ENCODE measurements around the gene ASTN2. TPM values are rescaled to one million over a fixed set of nuclear protein-coding genes. Genes with fewer than 3 reads are reported as not detected.
A peak's percentile ranks its signal among the peaks of the same experiment; 100 is the strongest.

ASTN2 gene
- total and polyA plus RNA-seq, 9 of the 15 experiments (the other 6 are each of a cell fraction or from before 2014, with no cell fraction given) = 0.56 to 3.5 (median 1.9) TPM

GRCh38 chr9:116417464-116417863, 997.4 kb downstream of the ASTN2 start (continued):
- TF ChIP-seq ATF3 (IDR thresholded peaks at IDR 0.05) (peak; percentile 80), ATF3 (CRISPR knock-in tag; conservative IDR thresholded peaks at IDR 0.05) (no peak), CSDE1 (IDR thresholded peaks at IDR 0.05) (no peak), RBM25 (IDR thresholded peaks at IDR 0.05; ENCODE audit: low read depth, low read length, severe bottlenecking) (no peak), ETS2 (tag; IDR thresholded peaks at IDR 0.05; ENCODE audit: borderline replicate concordance, poor library complexity, severe bottlenecking) (no peak), JUN (IDR thresholded peaks at IDR 0.05; ENCODE audit: borderline replicate concordance, low read depth, low read length) (peak; percentile 37; the same call in 1 of the 2 replicates), JUN (CRISPR knock-in tag; IDR thresholded peaks at IDR 0.05; ENCODE audit: borderline replicate concordance) (no peak), SMARCA4 (IDR thresholded peaks at IDR 0.05) (peak; percentile 20; the same call in 1 of the 2 replicates), PHF8 (IDR thresholded peaks at IDR 0.05; ENCODE audit: borderline replicate concordance, low read length) (no peak), EWSR1 (IDR thresholded peaks at IDR 0.05; ENCODE audit: borderline replicate concordance, low read depth, partially characterized antibody) (no peak), MYC (IDR thresholded peaks at IDR 0.05; ENCODE audit: low read depth, low read length) (no peak), MYC (CRISPR knock-in tag; IDR thresholded peaks at IDR 0.05; ENCODE audit: borderline replicate concordance, low read depth) (no peak), RBFOX2 (IDR thresholded peaks at IDR 0.05; ENCODE audit: low read depth, low read length) (no peak), FOXA1 (IDR thresholded peaks at IDR 0.05; ENCODE audit: borderline replicate concordance) (no peak), HINFP (tag; conservative IDR thresholded peaks at IDR 0.05; ENCODE audit: low read depth) (no peak), IRF1 (CRISPR knock-in tag; IDR thresholded peaks at IDR 0.05; ENCODE audit: borderline replicate concordance) (no peak), ZNF583 (CRISPR knock-in tag; IDR thresholded peaks at IDR 0.05) (0 out of 2 replicates have a peak, but pooled peaks have one; percentile 46), PHF20 (IDR thresholded peaks at IDR 0.05; ENCODE audit: partially characterized antibody) (no peak), MEIS2 (IDR thresholded peaks at IDR 0.05; ENCODE audit: partially characterized antibody) (peak; percentile 9), EGR1 (conservative IDR thresholded peaks at IDR 0.05) (no peak), MTA1 (IDR thresholded peaks at IDR 0.05; ENCODE audit: borderline replicate concordance) (no peak), ZKSCAN8 (CRISPR knock-in tag; IDR thresholded peaks at IDR 0.05) (peak; percentile 73; the same call in 1 of the 2 replicates), NR1H2 (CRISPR knock-in tag; IDR thresholded peaks at IDR 0.05) (no peak), CBFA2T3 (IDR thresholded peaks at IDR 0.05) (0 out of 2 replicates have a peak, but pooled peaks have one; percentile 25), ZNF395 (CRISPR knock-in tag; IDR thresholded peaks at IDR 0.05) (peak; percentile 60), ATF7 (IDR thresholded peaks at IDR 0.05) (peak; percentile 71; the same call in 1 of the 2 replicates), ARID1B (IDR thresholded peaks at IDR 0.05) (peak; percentile 22; the same call in 1 of the 2 replicates)

Measured in K562 (cell line).